HG03159 (cell line): ENCODE measurements around the gene PRRG4.
A peak's percentile ranks its signal among the peaks of the same experiment; 100 is the strongest.
"Not testable (repeated sequence)": the region's sequence is repeated elsewhere in the genome, so short reads cannot be mapped to it uniquely, and the experiment has no call there.

Experiments used
- ATAC-seq: cut with Tn5 transposase; IDR thresholded peaks from one replicate; pipeline ENCODE4 v1.9.1; 2021; ENCODE audit warnings: mild to moderate bottlenecking, moderate library complexity; ENCODE audit not compliant: unreplicated experiment

The PRRG4 gene

DNA sequence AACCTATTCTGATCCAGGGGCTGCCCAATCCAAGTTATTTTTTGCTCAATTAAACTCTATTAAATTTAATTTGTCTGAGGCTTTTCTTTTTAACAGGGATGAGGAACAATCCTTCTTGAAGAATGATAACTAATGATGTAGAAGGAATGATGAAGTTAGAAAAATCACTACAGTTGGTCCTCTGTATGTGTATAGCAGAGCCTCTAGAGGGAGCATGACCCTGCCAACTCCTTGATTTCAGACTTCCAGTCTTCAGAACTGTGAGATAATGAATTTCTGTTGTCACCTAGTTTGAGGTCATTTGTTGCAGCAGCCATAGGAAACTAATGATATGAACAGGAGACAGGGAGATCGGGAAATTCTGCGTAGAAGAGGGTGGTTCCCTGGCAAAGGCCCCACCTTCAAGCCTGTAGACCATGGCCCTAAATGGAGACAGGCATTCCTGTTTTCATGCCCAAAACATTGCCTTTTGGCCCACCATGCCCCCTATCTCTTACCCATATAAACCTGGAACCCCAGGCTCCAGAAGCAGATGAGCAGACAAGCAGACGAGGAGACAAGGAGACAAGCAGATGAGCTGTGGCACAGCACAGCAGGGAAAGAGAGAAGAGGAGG, 55.1 kb downstream of the PRRG4 start:
- ATAC-seq: no peak

DNA sequence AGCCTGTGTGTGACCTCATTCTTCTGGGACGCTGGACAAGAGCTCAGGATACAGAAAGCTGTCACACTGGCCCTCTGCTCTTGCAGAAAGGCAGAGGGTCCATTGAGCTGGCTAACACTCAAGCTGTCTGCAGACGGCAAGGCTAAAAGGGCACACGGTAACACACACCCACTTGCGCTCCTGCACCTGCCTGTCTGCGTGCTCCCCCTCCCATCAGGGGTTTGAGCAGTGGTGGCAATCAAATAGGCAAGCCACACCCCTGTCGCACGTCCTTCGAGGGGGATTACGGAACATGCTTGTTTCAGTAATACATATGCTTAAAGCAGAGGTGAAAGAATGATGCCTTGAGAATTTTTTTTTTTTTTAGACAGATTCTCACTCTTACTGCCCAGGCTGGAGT, 55.8 kb downstream of the PRRG4 start:
- no peak for ATAC-seq

DNA sequence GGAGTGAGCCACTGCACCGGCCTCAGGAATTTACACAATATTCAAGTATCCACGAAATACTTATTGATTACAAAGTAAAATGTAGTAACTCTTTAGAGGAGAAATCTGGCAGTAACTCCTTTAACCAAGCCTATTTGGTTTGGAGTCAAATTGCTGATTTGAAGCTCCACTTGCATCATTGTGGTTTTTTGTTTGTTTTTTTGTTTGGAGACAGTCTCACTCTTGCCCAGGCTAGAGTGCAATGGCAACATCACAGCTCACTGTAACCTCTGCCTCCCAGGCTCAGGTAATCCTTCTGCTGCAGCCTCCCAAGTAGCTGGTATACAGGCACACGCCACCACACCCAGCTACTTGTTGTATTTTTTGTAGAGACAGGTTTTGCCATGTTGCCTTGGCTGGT, 56.5 kb downstream of the PRRG4 start:
- no peak for ATAC-seq

DNA sequence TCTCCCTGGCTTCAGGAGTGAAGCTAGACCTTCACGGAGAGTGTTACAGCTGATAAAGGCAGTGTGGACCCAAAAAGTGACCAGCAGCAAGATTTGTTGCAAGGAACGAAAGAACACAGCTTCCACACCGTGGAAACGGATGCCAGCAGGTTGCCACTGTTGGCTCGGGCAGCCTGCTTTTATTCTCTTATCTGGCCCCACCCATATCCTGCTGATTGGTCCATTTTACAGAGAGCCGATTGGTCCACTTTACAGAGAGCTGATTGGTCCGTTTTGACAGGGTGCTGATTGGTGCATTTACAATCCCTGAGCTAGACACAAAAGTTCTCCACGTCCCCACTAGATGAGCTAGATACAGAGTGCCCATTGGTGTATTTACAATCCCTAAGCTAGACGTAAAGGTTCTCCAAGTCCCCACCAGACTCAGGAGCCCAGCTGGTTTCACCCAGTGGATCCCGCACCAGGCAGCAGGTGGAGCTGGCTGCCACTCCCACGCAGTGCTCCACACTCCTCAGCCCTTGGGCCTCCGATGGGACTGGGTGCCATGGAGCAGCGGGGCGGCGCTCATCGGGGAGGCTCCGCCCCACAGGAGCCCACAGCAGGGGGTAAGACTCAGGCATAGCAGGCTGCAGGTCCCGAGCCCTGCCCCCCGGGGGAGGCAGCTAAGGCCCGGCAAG, 58.1 kb downstream of the PRRG4 start:
- ATAC-seq: not testable (repeated sequence)

GRCh38 chr11:32888384-32888710, 58.6 kb downstream of the PRRG4 start:
- not testable (repeated sequence) for ATAC-seq

- no peak for ATAC-seq
Measured at GRCh38 chr11:32888805-32889204, 59.1 kb downstream of the PRRG4 start.

DNA sequence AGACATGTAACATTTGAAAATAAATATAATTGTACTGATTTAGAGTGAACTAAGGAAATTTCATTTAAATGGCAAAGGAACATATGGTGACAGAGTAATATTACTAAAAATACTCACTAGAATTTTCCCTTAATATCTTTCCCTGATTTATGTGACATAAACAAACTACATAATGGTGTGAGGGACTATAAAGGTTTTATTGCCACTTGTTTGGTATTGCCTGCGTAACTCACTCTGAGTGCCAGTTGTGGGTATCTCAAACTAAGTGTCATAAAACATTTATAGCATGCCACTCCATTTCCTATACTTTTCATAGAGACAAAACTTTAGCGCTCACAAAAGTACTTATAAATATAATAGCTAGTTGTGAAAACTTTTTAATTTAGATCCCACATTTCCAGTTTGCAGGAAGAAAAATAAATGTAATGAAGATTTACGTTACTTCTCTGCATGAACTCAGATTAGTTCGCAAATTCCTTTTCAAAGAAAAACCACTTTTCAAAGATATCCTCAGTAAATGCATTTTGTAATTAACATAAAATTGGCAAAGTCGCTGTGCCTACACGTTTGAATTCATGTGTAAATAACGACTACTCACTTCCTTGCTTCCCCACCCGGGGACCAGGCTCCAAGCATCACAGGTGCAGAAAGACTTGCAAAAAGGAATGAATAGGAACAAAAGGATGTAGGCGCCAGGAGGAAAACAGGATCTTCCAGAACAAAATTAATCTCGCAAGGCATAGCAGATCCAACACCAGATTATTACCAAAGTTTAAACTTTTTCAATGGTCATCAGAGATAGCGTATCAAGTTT, 61.3 kb downstream of the PRRG4 start:
- ATAC-seq: no peak

- no peak for ATAC-seq
Measured at GRCh38 chr11:32891657-32892354, 62.1 kb downstream of the PRRG4 start.

GRCh38 chr11:32892355-32893092, 62.8 kb downstream of the PRRG4 start, which contains the start of gene QSER1:
TSS of gene QSER1 (plus strand) at chr11:32892811. CDS start at chr11:32893126, 315 bp downstream.
- peak; percentile 60 for ATAC-seq

GRCh38 chr11:32893093-32893342, 63.3 kb downstream of the PRRG4 start:
- ATAC-seq: no peak

GRCh38 chr11:32893343-32894148, 63.8 kb downstream of the PRRG4 start:
- ATAC-seq: peak; percentile 48

- ATAC-seq: no peak
Measured at GRCh38 chr11:32894149-32894827, 64.6 kb downstream of the PRRG4 start.

- no peak for ATAC-seq
Measured at GRCh38 chr11:32894921-32895320, 65.2 kb downstream of the PRRG4 start.

- ATAC-seq: no peak
Measured at GRCh38 chr11:32895471-32895870, 65.7 kb downstream of the PRRG4 start.

DNA sequence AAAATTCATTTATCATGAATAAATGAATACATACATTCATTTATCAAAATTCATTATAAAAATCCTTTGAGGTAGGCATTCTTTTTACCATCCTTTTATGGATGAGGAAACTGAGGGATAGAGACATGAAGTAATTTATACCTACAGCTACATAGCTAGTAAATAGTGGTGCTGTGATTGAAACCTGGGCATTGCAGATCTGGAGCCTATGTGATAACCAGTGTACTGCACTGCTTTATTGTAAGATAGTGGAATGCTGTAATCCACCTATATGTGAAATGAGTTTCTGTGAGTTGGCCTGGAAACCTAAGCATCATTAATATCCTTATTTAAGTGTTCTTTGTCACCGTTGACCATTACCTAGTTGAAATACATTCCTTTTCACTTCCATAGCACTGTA, 67.4 kb downstream of the PRRG4 start:
- ATAC-seq: no peak

GRCh38 chr11:32899438-32899837, 69.7 kb downstream of the PRRG4 start:
- ATAC-seq: peak; percentile 62

- no peak for ATAC-seq
Measured at GRCh38 chr11:32902089-32902665, 72.5 kb downstream of the PRRG4 start.

DNA sequence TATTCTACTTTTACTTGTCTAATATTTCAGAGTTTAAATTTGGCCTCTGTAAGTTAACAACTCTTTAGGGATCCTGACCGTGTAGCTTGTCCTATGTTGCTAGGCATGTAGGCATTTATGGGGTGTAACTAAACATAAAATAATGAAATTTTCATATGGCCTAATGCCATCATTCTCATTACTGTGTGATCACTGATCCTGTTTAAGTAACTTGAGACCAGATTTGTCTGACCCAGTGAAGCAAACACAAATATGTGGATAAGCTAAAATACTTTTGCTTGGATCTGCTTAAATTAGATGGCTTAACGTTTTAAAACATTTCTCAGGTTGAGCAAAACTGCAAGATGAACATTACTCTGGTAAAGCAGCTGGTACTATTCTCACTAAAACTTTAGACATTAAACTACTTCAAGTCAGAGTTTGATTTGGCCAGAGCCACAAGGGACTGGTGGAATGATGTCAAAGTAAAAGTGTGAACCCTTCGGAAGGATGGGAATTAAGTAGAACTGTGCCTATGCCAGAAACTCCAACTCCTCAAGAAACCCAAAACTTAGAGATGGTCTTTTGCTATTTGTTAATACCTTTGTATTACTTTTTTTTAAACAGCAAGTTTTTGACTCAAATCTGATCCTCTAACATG, 75.4 kb downstream of the PRRG4 start:
- no peak for ATAC-seq
